Testis (tissue), 2 donors: ENCODE results near the gene WDR82.

ENCODE experiments used
- CTCF ChIP-seq, 3 experiments: fragments of 450-650 bp in 2 of 3; fragments of 200-600 bp in 1 of 3; sonication (generic) in 1 of 3; IDR thresholded peaks; one replicate each; pipeline ENCODE4 v1.5.1; 2016 to 2019; ENCODE audit warnings: antibody characterized with exemption in 3 of 3, mild to moderate bottlenecking in 2 of 3, moderate library complexity in 1 of 3
- POLR2A ChIP-seq: fragments of 450-650 bp; IDR thresholded peaks from one replicate; pipeline ENCODE4 v1.6.1; 2017; ENCODE audit warnings: antibody characterized with exemption, mild to moderate bottlenecking, moderate library complexity

GRCh38 chr3:52269776-52270175 is 8.7 kb downstream of the WDR82 start:
- TF ChIP-seq POLR2A: no peak
- TF ChIP-seq CTCF (IDR thresholded peaks at IDR 0.05): no peak
